Measurements from ENCODE around the gene SPARC.

DNA sequence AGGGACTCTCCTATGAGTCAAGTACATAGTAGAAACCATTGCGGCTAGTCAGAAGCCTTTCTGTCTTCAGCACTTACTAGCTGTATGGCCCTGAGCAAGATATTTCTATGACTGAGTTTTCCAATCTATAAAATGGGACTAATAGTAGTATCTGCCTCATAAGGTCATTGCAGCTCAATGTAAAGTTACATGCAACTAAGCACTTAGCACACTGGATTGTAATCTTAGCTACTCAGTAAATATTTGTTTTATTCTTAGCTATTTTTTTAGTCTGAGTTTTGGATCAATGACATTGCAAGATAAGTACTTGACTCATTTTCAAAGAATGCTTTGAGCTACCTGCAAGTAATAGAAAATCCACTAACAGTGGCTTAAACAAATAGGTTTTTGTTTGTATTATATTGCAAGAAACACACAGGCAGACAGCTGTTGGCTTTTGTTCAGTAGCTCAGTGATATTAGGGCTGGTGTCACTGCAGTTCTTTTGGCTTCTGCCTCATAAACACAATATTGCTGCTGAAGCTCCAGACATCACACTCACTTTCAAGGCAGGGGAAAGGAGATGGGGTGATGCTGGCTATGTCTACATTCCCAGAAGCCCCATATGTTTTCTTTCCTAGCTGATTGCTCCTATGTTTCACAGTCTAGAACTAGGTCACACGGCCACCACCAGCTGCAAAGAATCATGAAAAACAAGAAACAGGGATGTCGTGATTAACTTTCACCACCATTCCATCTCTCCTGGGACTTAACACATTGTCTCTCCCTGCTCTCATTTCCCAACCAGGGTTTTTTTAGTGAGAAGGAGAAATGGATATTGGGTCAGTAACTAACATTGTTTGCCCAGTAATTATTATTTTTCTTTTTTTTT lies 68.6 kb downstream of the SPARC start:
- TF ChIP-seq, protein P1, sequence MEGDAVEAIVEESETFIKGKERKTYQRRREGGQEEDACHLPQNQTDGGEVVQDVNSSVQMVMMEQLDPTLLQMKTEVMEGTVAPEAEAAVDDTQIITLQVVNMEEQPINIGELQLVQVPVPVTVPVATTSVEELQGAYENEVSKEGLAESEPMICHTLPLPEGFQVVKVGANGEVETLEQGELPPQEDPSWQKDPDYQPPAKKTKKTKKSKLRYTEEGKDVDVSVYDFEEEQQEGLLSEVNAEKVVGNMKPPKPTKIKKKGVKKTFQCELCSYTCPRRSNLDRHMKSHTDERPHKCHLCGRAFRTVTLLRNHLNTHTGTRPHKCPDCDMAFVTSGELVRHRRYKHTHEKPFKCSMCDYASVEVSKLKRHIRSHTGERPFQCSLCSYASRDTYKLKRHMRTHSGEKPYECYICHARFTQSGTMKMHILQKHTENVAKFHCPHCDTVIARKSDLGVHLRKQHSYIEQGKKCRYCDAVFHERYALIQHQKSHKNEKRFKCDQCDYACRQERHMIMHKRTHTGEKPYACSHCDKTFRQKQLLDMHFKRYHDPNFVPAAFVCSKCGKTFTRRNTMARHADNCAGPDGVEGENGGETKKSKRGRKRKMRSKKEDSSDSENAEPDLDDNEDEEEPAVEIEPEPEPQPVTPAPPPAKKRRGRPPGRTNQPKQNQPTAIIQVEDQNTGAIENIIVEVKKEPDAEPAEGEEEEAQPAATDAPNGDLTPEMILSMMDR (IDR thresholded peaks at IDR 0.05) = no peak
- no peak for TF ChIP-seq POLR2AphosphoS5 (IDR thresholded peaks at IDR 0.05)
